Progenitor cell of endocrine pancreas (in vitro differentiated cells): ENCODE measurements around the gene PHKA2. TPM values are rescaled to one million over a fixed set of nuclear protein-coding genes. Genes with fewer than 3 reads are reported as not detected.

Experiments
- DNase-seq: peaks from one replicate; pipeline ENCODE4 v3.0.0; 2021; ENCODE audit warnings: low spot score; ENCODE audit not compliant: unreplicated experiment
- H3K27ac Mint-ChIP-seq: 2 replicates; pipeline ENCODE4 v1.8.0; 2021; ENCODE audit warnings: mild to moderate bottlenecking, moderate library complexity, mixed read lengths
- H3K27me3 Mint-ChIP-seq: 2 replicates; pipeline ENCODE4 v1.8.0; 2021; ENCODE audit warnings: mixed read lengths
- H3K36me3 Mint-ChIP-seq: 2 replicates; pipeline ENCODE4 v1.8.0; 2022; ENCODE audit warnings: mixed read lengths; ENCODE audit not compliant: insufficient read depth
- H3K4me1 Mint-ChIP-seq: 2 replicates; pipeline ENCODE4 v1.8.0; 2021; ENCODE audit warnings: low read depth, mixed read lengths
- H3K4me3 Mint-ChIP-seq: 2 replicates; pipeline ENCODE4 v1.8.0; 2021; ENCODE audit warnings: low read depth, mild to moderate bottlenecking, moderate library complexity, mixed read lengths
- H3K9me3 Mint-ChIP-seq: 2 replicates; pipeline ENCODE4 v1.8.0; 2021; ENCODE audit warnings: low read depth, mixed read lengths
- CTCF ChIP-seq: fragments of 200-600 bp; sonication (generic); IDR thresholded peaks from one replicate; pipeline ENCODE4 v1.5.0; 2021; ENCODE audit warnings: antibody characterized with exemption, mild to moderate bottlenecking; ENCODE audit not compliant: unreplicated experiment
- total RNA-seq: library from RNA; stranded (reverse); gene quantifications from 2 replicates; pipeline ENCODE4 v1.2.1, GENCODE V29; 2021

PHKA2 gene
- total RNA-seq, 1 donor from 2014 or later, result 71.6 TPM

GRCh38 chrX:18935893-18936292 is 48.0 kb downstream of the PHKA2 start:
- Mint-ChIP-seq H3K27ac (no peak overlapping the region), H3K4me1 (no peaks in the 10 kb centered on the region), H3K36me3 (peaks cover 12% of the 10 kb centered on the region), H3K9me3 (no peaks in the 10 kb centered on the region), H3K4me3 (no peak overlapping the region), H3K27me3 (no peaks in the 10 kb centered on the region)
- no peak for DNase-seq
- no peak for TF ChIP-seq CTCF

- TF ChIP-seq CTCF, result no peak
- no peak overlapping the region for H3K4me3 Mint-ChIP-seq
- H3K9me3 Mint-ChIP-seq, result peaks cover 2% of the 10 kb centered on the region
- no peaks in the 10 kb centered on the region for H3K27me3 Mint-ChIP-seq
- H3K27ac Mint-ChIP-seq, result no peak overlapping the region
- H3K4me1 Mint-ChIP-seq, result no peaks in the 10 kb centered on the region
- no peak for DNase-seq
- H3K36me3 Mint-ChIP-seq, result peaks cover 13% of the 10 kb centered on the region
Observed at GRCh38 chrX:18934708-18935107, 49.2 kb downstream of the PHKA2 start.

GRCh38 chrX:18933617-18934016 is 50.3 kb downstream of the PHKA2 start:
- Mint-ChIP-seq H3K27me3 (no peaks in the 10 kb centered on the region), H3K4me3 (no peak overlapping the region), H3K4me1 (no peaks in the 10 kb centered on the region), H3K9me3 (peaks cover 2% of the 10 kb centered on the region), H3K36me3 (peaks cover 12% of the 10 kb centered on the region), H3K27ac (no peak overlapping the region)
- DNase-seq, result no peak
- no peak for TF ChIP-seq CTCF

- Mint-ChIP-seq H3K27me3 (no peaks in the 10 kb centered on the region), H3K4me3 (no peak overlapping the region), H3K27ac (no peak overlapping the region), H3K36me3 (peaks cover 6% of the 10 kb centered on the region), H3K9me3 (peaks cover 2% of the 10 kb centered on the region), H3K4me1 (no peaks in the 10 kb centered on the region)
- DNase-seq, result no peak
- TF ChIP-seq CTCF, result peak; percentile 44
Observed at GRCh38 chrX:18931972-18932371, 51.9 kb downstream of the PHKA2 start.

- Mint-ChIP-seq H3K27me3 (no peaks in the 10 kb centered on the region), H3K4me3 (no peak overlapping the region), H3K9me3 (peaks cover 2% of the 10 kb centered on the region), H3K4me1 (no peaks in the 10 kb centered on the region), H3K27ac (no peak overlapping the region), H3K36me3 (peaks cover 6% of the 10 kb centered on the region)
- DNase-seq, result no peak
- no peak for TF ChIP-seq CTCF
Observed at GRCh38 chrX:18929775-18930174, 54.1 kb downstream of the PHKA2 start.
